Glomerular visceral epithelial cell (primary cell): ENCODE results near the gene PPDPF.
"Not testable (repeated sequence)": the region's sequence is repeated elsewhere in the genome, so short reads cannot be mapped to it uniquely, and the experiment has no call there.

Experiments
- DNase-seq: peaks from one replicate; pipeline ENCODE4 v3.0.0-alpha.2; 2016; ENCODE audit errors: extremely low spot score

Gene PPDPF, protein sequence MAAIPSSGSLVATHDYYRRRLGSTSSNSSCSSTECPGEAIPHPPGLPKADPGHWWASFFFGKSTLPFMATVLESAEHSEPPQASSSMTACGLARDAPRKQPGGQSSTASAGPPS

GRCh38 chr20:63520504-63520933 is at the start of gene PPDPF:
PPDPF (plus strand) TSS chr20:63520765; CDS start chr20:63521309, 544 bp downstream.
- peak; percentile 92 for DNase-seq

GRCh38 chr20:63471002-63471716 is 49.4 kb upstream of the PPDPF start:
- no peak for DNase-seq

- DNase-seq: no peak
Observed at GRCh38 chr20:63471717-63471980, 48.9 kb upstream of the PPDPF start.

- DNase-seq: no peak
Observed at GRCh38 chr20:63471981-63472831, 48.4 kb upstream of the PPDPF start, which contains the start of gene KCNQ2. KCNQ2 (minus strand) TSS chr20:63472655; CDS start chr20:63472463, 192 bp downstream.

- DNase-seq: no peak
Observed at GRCh38 chr20:63472862-63473390, 47.6 kb upstream of the PPDPF start.

DNA sequence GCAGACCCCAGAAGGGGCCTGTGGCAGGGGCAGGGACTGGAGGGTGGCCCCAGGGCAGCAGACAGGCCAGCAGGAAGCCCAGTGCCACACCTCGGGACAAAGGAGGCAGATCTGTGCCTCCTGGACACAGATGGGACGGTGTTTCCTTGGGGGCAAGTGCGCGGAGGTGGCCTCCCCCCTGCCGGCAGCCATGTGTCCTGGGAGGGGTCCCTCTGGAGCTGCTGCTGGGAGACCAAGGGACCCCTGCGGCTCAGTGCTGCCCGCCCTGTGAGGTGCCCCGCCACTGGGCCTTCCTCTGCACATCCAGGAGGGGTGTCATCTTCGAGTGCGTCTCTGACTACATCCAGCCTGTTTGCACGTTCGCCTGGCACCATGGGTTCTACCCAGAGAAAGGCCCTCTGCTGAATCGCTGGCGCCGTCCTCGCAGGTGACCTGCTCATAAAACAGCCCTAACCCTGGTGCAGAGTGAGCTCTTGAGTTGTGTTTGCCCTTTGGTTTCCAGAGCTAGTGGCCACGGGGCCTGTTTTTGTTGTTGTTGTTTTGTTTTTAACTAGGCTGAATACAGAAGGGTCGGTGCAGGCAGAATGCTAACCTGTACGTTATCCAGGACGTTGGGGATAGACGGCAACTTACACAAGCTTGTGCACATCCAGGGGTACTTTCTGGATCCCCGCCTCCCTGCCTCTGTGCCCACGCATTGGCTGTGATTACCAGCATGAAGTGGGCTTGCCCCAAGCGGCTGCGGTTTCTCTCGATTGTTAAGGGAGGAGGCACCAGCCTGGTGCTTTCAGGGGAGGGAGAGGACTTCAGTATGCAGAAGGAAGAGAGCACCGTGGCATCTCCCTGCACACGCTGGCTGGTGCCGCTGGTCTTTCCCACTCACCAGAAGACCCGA is 46.8 kb upstream of the PPDPF start:
- no peak for DNase-seq

DNA sequence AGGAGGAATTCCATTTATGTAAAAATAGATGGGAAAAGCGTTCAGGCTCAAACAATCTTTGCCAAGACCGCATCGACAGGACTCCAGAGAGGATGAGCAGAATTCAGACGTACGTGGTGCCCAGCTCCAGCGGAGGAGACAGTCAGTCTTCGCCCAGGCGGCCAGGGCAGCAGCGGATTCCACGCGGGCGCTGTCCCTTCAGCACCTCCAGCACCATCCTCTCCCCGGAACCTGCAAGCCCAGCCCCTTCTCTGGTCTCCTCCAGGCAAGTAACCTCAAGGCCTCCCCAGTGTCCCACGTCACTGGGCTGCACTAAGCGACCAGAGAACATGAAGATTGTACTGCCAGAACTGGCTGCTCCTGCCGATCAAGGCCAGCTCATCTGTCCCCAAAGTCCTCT is 45.4 kb upstream of the PPDPF start:
- no peak for DNase-seq

DNA sequence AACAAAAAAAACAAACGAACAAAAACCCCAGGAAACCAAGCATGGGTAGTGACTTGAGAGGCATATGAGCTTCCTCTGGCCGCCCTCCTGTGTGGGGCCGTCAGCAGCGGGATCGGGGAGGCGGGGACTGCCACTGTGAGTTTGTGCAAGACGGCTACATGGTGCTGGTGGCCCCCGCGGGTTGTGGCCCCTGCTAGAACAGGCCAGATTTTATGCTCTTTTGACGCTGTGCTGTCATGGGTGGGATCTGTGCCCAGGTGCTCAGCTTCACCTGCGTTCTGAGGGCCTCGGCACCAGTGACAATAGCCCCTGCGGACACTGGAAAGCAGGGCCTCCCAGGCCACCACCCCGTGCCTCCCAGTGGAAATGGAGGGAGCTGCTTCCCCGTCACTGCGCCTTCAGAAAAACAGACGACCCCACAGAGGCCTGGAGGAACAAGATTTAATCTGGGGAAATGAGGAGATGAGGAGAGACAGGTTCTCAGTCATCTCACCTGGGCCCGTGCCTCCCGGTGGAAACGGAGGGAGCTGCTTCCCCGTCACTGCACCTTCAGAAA is 43.4 kb upstream of the PPDPF start:
- no peak for DNase-seq

DNA sequence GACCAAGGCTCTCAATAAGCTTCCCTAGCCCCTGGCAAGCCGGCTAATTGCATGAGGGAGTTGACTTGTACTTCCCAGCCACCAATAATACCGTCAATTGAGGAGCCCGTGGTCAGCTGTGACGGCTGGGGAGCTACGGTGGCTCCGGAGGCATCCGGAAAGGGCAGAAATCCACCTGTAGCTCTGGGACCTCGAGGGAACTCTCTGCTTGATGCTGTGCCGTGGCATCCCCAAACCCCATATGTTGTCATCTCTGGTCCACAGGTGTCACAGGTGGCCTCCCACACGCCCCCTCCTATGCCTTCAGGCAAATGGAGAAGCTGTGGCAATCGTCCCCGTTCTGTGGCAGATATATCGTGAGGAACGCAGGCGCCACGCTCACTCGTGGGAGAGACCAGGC is 42.6 kb upstream of the PPDPF start:
- no peak for DNase-seq

DNA sequence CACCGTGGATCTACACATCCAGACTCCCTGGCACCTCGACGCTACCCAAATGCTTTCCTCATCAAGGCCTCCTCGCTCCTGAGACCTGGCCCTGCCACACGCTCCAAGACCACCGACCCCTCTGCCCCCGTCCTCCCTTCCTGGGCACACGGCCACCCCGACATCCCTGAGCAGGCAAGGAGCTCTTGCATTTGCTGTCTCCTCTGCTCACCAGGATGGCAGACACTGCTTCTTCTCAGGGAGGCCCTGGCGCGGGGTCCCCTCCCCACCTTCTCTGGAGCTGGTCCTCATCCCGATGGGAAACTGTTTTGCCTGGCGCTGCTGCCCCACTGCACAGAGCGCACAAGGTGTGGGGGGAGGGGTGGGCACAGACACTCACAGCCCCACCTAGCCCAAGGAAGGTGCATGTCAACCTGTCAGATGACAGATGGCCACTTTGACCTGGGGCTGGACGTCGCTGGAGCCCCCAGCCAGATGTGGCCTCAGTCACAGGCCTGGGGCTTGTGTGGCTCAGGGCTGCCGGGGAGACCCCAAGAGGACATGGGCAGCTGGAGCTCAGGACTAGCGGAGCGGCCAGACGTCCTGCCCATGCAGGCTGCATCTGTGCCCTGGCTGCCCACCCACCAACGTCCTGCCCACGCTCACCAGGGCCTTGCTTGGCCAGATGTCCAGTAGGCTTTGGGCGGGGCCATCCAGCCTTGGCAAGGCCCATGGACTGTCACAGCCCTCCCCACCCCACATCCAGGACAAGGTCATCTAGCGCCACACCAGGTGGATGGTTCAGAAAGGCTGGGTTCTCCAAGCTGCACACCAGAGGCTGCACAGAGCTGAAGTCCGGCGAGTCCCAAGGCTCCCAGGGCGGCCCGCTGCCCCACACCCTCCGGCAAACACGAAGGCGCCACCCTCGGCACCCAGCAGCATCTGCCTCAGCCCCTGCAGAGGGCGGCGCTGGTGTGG is 41.9 kb upstream of the PPDPF start:
- DNase-seq: no peak

GRCh38 chr20:63479695-63480419 is 40.7 kb upstream of the PPDPF start:
- DNase-seq: not testable (repeated sequence)

GRCh38 chr20:63481503-63481902 is 39.1 kb upstream of the PPDPF start:
- DNase-seq: no peak

DNA sequence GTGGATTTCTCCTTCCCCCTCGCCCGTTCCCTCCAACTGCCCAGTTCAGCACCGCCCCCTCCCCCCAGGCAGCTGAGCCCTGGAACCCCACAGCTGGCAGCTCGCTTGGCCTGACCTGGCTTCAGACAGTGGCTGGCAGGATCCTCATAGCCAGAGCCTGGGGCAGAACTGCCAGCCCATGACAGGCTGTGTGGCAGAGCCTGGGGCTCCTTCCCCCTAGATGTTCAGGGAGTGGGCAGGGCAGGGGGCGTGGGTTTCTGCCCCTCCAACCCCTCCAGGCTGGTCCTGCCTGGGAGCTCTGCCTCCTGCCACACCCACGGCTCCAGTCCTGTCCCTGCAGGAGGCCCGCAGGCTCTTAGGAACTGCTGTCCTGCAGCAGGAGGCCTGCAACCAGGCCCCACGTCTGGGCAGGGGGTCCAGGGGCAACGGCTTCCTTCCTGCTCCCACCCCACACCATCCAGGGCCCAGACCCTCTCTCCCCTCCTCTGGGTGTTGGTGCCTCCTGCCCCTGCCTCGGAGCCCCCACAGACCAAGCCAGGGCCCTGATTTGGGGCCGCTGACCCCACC is 38.5 kb upstream of the PPDPF start:
- no peak for DNase-seq

DNA sequence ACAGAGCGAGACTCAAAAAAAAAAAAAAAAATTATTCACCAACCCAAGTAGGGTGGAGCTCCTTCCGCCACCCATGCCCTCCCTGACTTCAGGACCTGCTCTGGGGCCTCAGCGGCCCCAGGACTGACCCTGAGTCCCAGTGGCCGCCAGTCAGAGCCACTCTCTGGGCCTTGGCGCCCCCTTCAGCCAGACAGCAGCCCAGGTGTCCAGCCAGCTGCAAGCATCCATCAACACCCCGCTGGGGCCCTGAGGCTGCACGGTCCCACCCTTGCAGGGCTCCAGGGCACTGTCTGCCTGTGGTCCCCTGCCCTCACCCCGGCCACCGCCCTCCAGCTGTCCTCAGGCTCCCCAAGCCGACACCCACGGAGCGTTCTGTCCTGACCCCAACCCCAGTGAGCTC is 36.7 kb upstream of the PPDPF start:
- no peak for DNase-seq

DNA sequence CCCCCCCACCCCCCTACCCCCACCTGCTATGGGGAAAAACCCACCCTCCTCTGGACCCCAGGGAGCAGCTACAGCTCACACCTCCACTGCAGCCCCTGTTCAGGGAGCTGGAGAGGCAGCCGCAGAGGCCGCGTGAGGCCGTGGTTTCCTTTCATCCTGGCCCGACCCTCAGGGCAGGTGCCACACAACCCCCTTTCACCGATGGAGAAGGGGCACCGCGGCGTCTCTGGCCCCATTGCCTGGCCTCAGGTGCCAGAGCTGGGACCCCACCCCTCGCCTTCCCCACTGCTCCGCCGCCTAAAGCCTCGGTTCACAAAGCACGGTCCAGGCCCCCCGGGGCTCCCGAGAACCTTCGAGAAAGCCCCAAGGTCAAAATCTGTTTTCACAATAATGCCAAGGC is 36.3 kb upstream of the PPDPF start:
- no peak for DNase-seq

GRCh38 chr20:63484651-63485403 is 35.7 kb upstream of the PPDPF start:
- DNase-seq: no peak

DNA sequence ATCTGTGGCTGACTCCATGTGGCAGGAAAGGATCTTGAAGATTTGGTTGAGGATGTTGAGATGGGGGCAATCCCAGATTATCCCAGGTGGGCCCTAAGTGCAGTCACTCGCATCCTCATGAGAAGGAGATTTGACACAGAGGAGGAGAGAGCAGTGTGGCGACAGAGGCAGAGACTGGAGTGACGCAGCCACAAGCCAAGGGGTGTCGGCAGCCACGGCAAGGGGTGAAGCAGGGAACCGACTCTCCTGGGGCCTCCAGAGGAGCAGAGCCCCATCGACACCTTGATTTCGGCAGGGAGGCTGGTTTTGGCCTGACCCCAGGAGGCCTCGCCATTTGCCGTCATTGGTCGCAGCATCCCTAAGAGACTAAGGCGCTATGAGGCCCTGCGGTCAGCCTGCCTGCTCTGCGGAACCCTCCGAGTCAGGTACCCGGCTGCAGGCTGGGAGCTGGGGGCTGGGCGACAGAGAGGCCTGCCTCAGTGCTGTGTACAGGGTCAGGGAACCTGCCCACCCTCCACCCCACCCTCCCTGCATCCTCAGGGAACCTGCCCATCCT is 34.2 kb upstream of the PPDPF start:
- DNase-seq: no peak

GRCh38 chr20:63487116-63487764 is 33.3 kb upstream of the PPDPF start:
- no peak for DNase-seq
